OCI-LY7 (cell line): ENCODE data around the gene CD47.

Experiments
- EZH2phosphoT487 ChIP-seq: fragments of 200-600 bp; sonication (generic); IDR thresholded peaks from 2 replicates; pipeline ENCODE4 v1.6.1; 2018; ENCODE audit warnings: low read depth, borderline replicate concordance, mild to moderate bottlenecking, mixed run types, antibody characterized with exemption, low read length, moderate library complexity, mixed read lengths
- TF ChIP-seq, protein P1 (sequence below): fragments of 200-600 bp; sonication (generic); conservative IDR thresholded peaks from 2 replicates; pipeline ENCODE4 v1.5.1; 2014; ENCODE audit warnings: mild to moderate bottlenecking, antibody characterized with exemption, low read length, moderate library complexity, mixed read lengths

DNA sequence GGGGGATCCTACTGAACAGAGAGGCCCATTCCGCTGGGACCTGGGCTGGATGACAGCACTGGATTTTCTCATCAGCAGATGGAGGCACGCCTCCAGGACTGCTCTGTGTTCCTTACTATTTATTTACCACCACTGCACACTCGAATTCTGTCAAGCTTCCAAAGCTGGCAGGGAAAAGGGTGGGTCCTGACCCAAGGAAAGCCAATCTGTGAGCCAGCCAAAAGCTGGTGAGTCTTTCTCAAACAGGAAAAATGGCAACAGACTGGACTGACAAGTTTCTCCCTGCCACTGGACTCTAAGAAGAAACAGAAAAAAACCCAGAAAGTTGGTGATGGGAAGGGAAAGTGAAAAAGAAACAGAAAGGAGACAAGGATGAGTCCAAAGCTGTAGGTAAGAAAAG lies 37.8 kb downstream of the CD47 start:
- TF ChIP-seq, protein P1, sequence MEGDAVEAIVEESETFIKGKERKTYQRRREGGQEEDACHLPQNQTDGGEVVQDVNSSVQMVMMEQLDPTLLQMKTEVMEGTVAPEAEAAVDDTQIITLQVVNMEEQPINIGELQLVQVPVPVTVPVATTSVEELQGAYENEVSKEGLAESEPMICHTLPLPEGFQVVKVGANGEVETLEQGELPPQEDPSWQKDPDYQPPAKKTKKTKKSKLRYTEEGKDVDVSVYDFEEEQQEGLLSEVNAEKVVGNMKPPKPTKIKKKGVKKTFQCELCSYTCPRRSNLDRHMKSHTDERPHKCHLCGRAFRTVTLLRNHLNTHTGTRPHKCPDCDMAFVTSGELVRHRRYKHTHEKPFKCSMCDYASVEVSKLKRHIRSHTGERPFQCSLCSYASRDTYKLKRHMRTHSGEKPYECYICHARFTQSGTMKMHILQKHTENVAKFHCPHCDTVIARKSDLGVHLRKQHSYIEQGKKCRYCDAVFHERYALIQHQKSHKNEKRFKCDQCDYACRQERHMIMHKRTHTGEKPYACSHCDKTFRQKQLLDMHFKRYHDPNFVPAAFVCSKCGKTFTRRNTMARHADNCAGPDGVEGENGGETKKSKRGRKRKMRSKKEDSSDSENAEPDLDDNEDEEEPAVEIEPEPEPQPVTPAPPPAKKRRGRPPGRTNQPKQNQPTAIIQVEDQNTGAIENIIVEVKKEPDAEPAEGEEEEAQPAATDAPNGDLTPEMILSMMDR: no peak
- no peak for TF ChIP-seq EZH2phosphoT487
